K562 (cell line): ENCODE data around the gene BMAL1. TPM values are rescaled to one million over a fixed set of nuclear protein-coding genes. Genes with fewer than 3 reads are reported as not detected.

Source experiments
- ATAC-seq: fragments of 200-7000 bp; cut with Tn5 transposase; 3 replicates; pipeline ENCODE4 v1.9.1; 2020; ENCODE audit warnings: moderate library complexity
- BruUV-seq: library from RNA; stranded (reverse); fragments of 400-500 nt; replicated peaks from 2 replicates; lab custom pipeline; 2021; lab: Mats Ljungman, UMichigan
- CTCF ChIA-PET: fragments of 300-600 bp; formaldehyde crosslinking; extraction: SDS; loops from one replicate; lab custom pipeline; 2021; ENCODE audit warnings: low intra/inter-chr PET ratio; lab: Yijun Ruan, JAX
- POLR2A ChIA-PET: fragments of 300-600, 350-650 bp; sonication (Branson Sonifier 250); formaldehyde crosslinking; extraction: SDS; loops from one replicate; lab custom pipeline; 2021; ENCODE audit warnings: antibody characterized with exemption, inconsistent platforms; lab: Yijun Ruan, JAX
- DNase-seq, 4 experiments: peaks; one replicate each; pipeline versions ENCODE4 v3.0.0 to v3.0.0-alpha.2; 2011 to 2018; ENCODE audit warnings: low spot score in 3 of 4, mixed read lengths in 3 of 4; ENCODE audit errors: extremely low read depth in 1 of 4
- FAIRE-seq: peaks from 2 replicates; lab custom pipeline; 2011; peaks lifted over from hg19 to GRCh38; lab: Jason Lieb, UNC
- H2AFZ ChIP-seq: 2 replicates; pipeline ENCODE4 v1.6.0; 2011; ENCODE audit warnings: low read depth, low read length, control low read depth, inconsistent platforms
- H3K27ac ChIP-seq: fragments of 200-600 bp; 3 replicates; pipeline ENCODE4 v1.8.0; 2011; ENCODE audit warnings: low read depth, mild to moderate bottlenecking, control low read depth, inconsistent platforms, low read length, moderate library complexity, mixed read lengths; ENCODE audit errors: extremely low read depth
- H3K27me3 ChIP-seq, 2 experiments: fragments of 300-600 bp in 1 of 2; 2 replicates in 1 of 2; 3 replicates in 1 of 2; pipeline versions ENCODE4 v1.6.0 to v1.8.0; 2011; ENCODE audit warnings: inconsistent platforms in 2 of 2, low read length in 2 of 2, mild to moderate bottlenecking in 1 of 2, mixed read lengths in 1 of 2, moderate library complexity in 1 of 2; ENCODE audit not compliant: control insufficient read depth in 2 of 2, insufficient read depth in 2 of 2
- H3K36me3 ChIP-seq: fragments of 300-600 bp; 3 replicates; pipeline ENCODE4 v1.8.0; 2011; ENCODE audit warnings: mild to moderate bottlenecking, low read length, inconsistent platforms; ENCODE audit not compliant: control insufficient read depth, insufficient read depth
- H3K4me1 ChIP-seq, 2 experiments: fragments of 200-600 bp in 1 of 2; replicated peaks in 1 of 2; 2 replicates in 1 of 2; 3 replicates in 1 of 2; pipeline versions ENCODE4 v1.5.1 to v1.8.0; 2011; ENCODE audit warnings: inconsistent platforms in 2 of 2, low read length in 2 of 2, mild to moderate bottlenecking in 1 of 2, mixed read lengths in 1 of 2, moderate library complexity in 1 of 2; ENCODE audit not compliant: control insufficient read depth in 2 of 2, insufficient read depth in 2 of 2
- H3K4me2 ChIP-seq: 2 replicates; pipeline ENCODE4 v1.6.1; 2011; ENCODE audit warnings: low read length, control low read depth, inconsistent platforms, mixed read lengths; ENCODE audit not compliant: insufficient read depth
- H3K4me3 ChIP-seq: fragments of 200-600 bp; sonication (generic), shearing (Covaris generic); 2 replicates; pipeline ENCODE4 v1.5.1; 2016; ENCODE audit warnings: control low read depth, inconsistent platforms
- H3K79me2 ChIP-seq: fragments of 200-600 bp; 3 replicates; pipeline ENCODE4 v1.8.0; 2011; ENCODE audit warnings: low read length, inconsistent platforms; ENCODE audit not compliant: control insufficient read depth, insufficient read depth
- H3K9ac ChIP-seq, 2 experiments: 2 replicates each; pipeline versions ENCODE4 v1.6.0 to v1.6.1; 2011; ENCODE audit warnings: low read depth in 2 of 2, low read length in 2 of 2, control low read depth in 1 of 2, inconsistent platforms in 1 of 2, mild to moderate bottlenecking in 1 of 2, mixed read lengths in 1 of 2; ENCODE audit not compliant: insufficient read depth in 1 of 2
- H3K9me1 ChIP-seq: one replicate; pipeline ENCODE4 v1.6.0; 2011; ENCODE audit warnings: inconsistent platforms, mild to moderate bottlenecking, low read length, moderate library complexity; ENCODE audit not compliant: control insufficient read depth, insufficient read depth
- H3K9me3 ChIP-seq: replicated peaks from 2 replicates; pipeline ENCODE4 v1.5.1; 2011; ENCODE audit warnings: low read depth, low read length, inconsistent platforms; ENCODE audit not compliant: control insufficient read depth, insufficient read depth
- H4K20me1 ChIP-seq: replicated peaks from 2 replicates; pipeline ENCODE4 v1.6.1; 2011; ENCODE audit warnings: low read length, inconsistent platforms, mixed read lengths; ENCODE audit not compliant: control insufficient read depth, insufficient read depth
- ELF2 ChIP-seq: fragments of 250-450 bp; sonication (Bioruptor Pico); IDR thresholded peaks from 2 replicates; pipeline ENCODE4 v1.5.0; 2021; ENCODE audit warnings: mild to moderate bottlenecking
- HMG20B ChIP-seq: fragments of 250-450 bp; sonication (Bioruptor Pico); IDR thresholded peaks from 2 replicates; pipeline ENCODE4 v1.5.0; 2021; ENCODE audit warnings: mild to moderate bottlenecking
- NCOA1 ChIP-seq: fragments of 450-650 bp; IDR thresholded peaks from 2 replicates; pipeline ENCODE4 v1.6.1; 2016; ENCODE audit warnings: low read depth
- SMC3 ChIP-seq: conservative IDR thresholded peaks from 2 replicates; pipeline ENCODE4 v1.6.1; 2011; ENCODE audit warnings: low read depth, low read length, improper control_type of control experiment; ENCODE audit not compliant: insufficient read depth
- TAF1 ChIP-seq: IDR thresholded peaks from 2 replicates; pipeline ENCODE4 v1.6.1; 2011; ENCODE audit warnings: mild to moderate bottlenecking, low read length, moderate library complexity; ENCODE audit not compliant: insufficient read depth, control insufficient read depth, severe bottlenecking; ENCODE audit errors: extremely low read depth
- ZNF584 ChIP-seq: fragments of 200-800 bp; sonication (Bioruptor generic); IDR thresholded peaks from 2 replicates; pipeline ENCODE4 v1.6.1; 2016; ENCODE audit warnings: low read depth, mild to moderate bottlenecking, missing genetic modification characterization, missing compliant biosample characterization
- WGBS: fragments of 100-300 bp; shearing (Covaris generic); methylation state at CpG from one replicate; pipeline ENCODE4 v1.1.6; 2016; ENCODE audit warnings: low coverage, mixed read lengths; ENCODE audit not compliant: insufficient coverage; ENCODE audit errors: missing lambda C conversion rate; 5-methylcytosine and 5-hydroxymethylcytosine counted together
- in situ Hi-C: fragments of 300-500 bp; cut with MboI; formaldehyde crosslinking; loops from 4 replicates; pipeline ENCODE4 v1.15.0; 2018; ENCODE audit warnings: inconsistent platforms, mixed read lengths
- intact Hi-C: fragments of 100-400 bp; cut with micrococcal nuclease; formaldehyde crosslinking; loops from 2 replicates; pipeline ENCODE4 v1.14.2; 2022
- polyA plus RNA-seq, 8 experiments: library from polyadenylated mRNA; depleted of rRNA in 4 of 8; stranded (reverse) in 5 of 8; unstranded in 3 of 8; fragments of >200 nt; fragmentation: Nextera tagmentation in 2 of 8; fragmentation: Illumina TruSeq in 1 of 8; extraction: Ambion mirVana in 2 of 8; extraction: Trizol in 1 of 8; gene quantifications; 2 replicates each; pipeline versions ENCODE4 v1.2.1 to v1.2.3, GENCODE V29; 2011 to 2014; ENCODE audit warnings: inconsistent platforms in 1 of 8, missing spikeins in 1 of 8
- total RNA-seq, 7 experiments: library from RNA; depleted of rRNA in 6 of 7; stranded (reverse); fragments of >200 nt in 6 of 7; fragmentation: Illumina TruSeq in 2 of 7; extraction: Trizol in 2 of 7; gene quantifications; 2 replicates each; pipeline versions ENCODE4 v1.2.1 to v1.2.3, GENCODE V29; 2011 to 2021; ENCODE audit warnings: low replicate concordance in 1 of 7
- TF ChIP-seq, protein P1 (sequence below): fragments of 250-450 bp; sonication (Bioruptor Pico); IDR thresholded peaks from 2 replicates; pipeline ENCODE4 v1.4.0; 2020; ENCODE audit warnings: mild to moderate bottlenecking, moderate library complexity

BMAL1 gene
- total and polyA plus RNA-seq, 9 of the 15 experiments (the other 6 are each of a cell fraction or from before 2014, with no cell fraction given), result 0.14 to 2.4 (median 0.64) TPM

GRCh38 chr11:13321431-13321830 lies 43.8 kb downstream of the BMAL1 start:
- Histone ChIP-seq H2AFZ (no peak overlapping the region), H3K27ac (no peak overlapping the region), H3K36me3 (no peaks in the 10 kb centered on the region), H3K9me1 (no peaks in the 10 kb centered on the region), H3K27me3 (peaks cover 15 to 18% of the 10 kb centered on the region in 2 experiments; a peak in 4 of 5 replicates), H4K20me1 (0 out of 2 replicates have a peak, but pooled peaks cover 5% of the 10 kb centered on the region), H3K4me3 (no peak overlapping the region), H3K9me3 (no peaks in the 10 kb centered on the region), H3K79me2 (no peaks in the 10 kb centered on the region), H3K4me1 (no peaks in the 10 kb centered on the region), H3K9ac (no peak overlapping the region), H3K4me2 (no peak overlapping the region)
- ChIA-PET POLR2A (no interaction called here), CTCF (no interaction called here)
- 0% methylated on average over 2 of the region's 2 CpGs for WGBS
- intact Hi-C loops (no loop called here), in situ Hi-C loops (no loop called here)
- no TSS peak for BruUV-seq
- FAIRE-seq (no peak), DNase-seq (no peak), ATAC-seq (no peak)
- no peak for TF ChIP-seq ELF2
- no peak for TF ChIP-seq SMC3
- no peak for TF ChIP-seq ZNF584 (CRISPR knock-in tag)
- TF ChIP-seq, protein P1, sequence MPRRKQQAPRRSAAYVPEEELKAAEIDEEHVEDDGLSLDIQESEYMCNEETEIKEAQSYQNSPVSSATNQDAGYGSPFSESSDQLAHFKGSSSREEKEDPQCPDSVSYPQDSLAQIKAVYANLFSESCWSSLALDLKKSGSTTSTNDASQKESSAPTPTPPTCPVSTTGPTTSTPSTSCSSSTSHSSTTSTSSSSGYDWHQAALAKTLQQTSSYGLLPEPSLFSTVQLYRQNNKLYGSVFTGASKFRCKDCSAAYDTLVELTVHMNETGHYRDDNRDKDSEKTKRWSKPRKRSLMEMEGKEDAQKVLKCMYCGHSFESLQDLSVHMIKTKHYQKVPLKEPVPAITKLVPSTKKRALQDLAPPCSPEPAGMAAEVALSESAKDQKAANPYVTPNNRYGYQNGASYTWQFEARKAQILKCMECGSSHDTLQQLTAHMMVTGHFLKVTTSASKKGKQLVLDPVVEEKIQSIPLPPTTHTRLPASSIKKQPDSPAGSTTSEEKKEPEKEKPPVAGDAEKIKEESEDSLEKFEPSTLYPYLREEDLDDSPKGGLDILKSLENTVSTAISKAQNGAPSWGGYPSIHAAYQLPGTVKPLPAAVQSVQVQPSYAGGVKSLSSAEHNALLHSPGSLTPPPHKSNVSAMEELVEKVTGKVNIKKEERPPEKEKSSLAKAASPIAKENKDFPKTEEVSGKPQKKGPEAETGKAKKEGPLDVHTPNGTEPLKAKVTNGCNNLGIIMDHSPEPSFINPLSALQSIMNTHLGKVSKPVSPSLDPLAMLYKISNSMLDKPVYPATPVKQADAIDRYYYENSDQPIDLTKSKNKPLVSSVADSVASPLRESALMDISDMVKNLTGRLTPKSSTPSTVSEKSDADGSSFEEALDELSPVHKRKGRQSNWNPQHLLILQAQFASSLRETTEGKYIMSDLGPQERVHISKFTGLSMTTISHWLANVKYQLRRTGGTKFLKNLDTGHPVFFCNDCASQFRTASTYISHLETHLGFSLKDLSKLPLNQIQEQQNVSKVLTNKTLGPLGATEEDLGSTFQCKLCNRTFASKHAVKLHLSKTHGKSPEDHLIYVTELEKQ, result no peak
- no peak for TF ChIP-seq HMG20B (CRISPR knock-in tag)
- TF ChIP-seq TAF1, result no peak
- no peak for TF ChIP-seq NCOA1
